Measurements from ENCODE around the gene FXR2.
A peak's percentile ranks its signal among the peaks of the same experiment; 100 is the strongest.

Gene FXR2

GRCh38 chr17:7577327-7578199, 37.1 kb downstream of the FXR2 start:
- TF ChIP-seq CTCF (conservative IDR thresholded peaks at IDR 0.05), result no peak

GRCh38 chr17:7576432-7576937, 38.2 kb downstream of the FXR2 start:
- H3K27ac ChIP-seq, result no peak overlapping the region; the same call in 1 of the 2 replicates
- no peak for TF ChIP-seq CTCF (conservative IDR thresholded peaks at IDR 0.05)

More at GRCh38 chr17:7577327-7578199, 37.1 kb downstream of the FXR2 start:
- H3K27ac ChIP-seq, result no peak overlapping the region; the same call in 1 of the 2 replicates

- no peak for TF ChIP-seq CTCF (conservative IDR thresholded peaks at IDR 0.05)
- H3K27ac ChIP-seq, result no peak overlapping the region
Measured at GRCh38 chr17:7575959-7576358, 38.7 kb downstream of the FXR2 start.

- H3K27ac ChIP-seq, result no peak overlapping the region
- TF ChIP-seq CTCF (conservative IDR thresholded peaks at IDR 0.05), result no peak
Measured at GRCh38 chr17:7575481-7575883, 39.2 kb downstream of the FXR2 start.

GRCh38 chr17:7574176-7574953, 40.3 kb downstream of the FXR2 start:
- no peak for TF ChIP-seq CTCF (conservative IDR thresholded peaks at IDR 0.05)
- peak overlapping the region; percentile 94; the same call in 1 of the 2 replicates for H3K27ac ChIP-seq

- peak overlapping the region; percentile 94 for H3K27ac ChIP-seq
- TF ChIP-seq CTCF (conservative IDR thresholded peaks at IDR 0.05), result no peak
Measured at GRCh38 chr17:7573324-7574080, 41.2 kb downstream of the FXR2 start.

All from VCaP (cell line).